OCI-LY1 (cell line): ENCODE data around the gene PRPF39.
A peak's percentile ranks its signal among the peaks of the same experiment; 100 is the strongest.

Source experiments
- H2AFZ ChIP-seq: fragments of 200-600 bp; sonication (generic), shearing (Covaris generic); 2 replicates; pipeline ENCODE4 v1.6.0; 2014; ENCODE audit warnings: antibody characterized with exemption, mild to moderate bottlenecking, low read length
- H3F3A ChIP-seq: fragments of 200-600 bp; sonication (generic), shearing (Covaris generic); 2 replicates; pipeline ENCODE4 v1.6.0; 2014; ENCODE audit warnings: mild to moderate bottlenecking, antibody characterized with exemption, low read length, moderate library complexity; ENCODE audit not compliant: insufficient read depth
- H3K27ac ChIP-seq: fragments of 200-600 bp; sonication (generic); 2 replicates; pipeline ENCODE4 v1.5.1; 2014; ENCODE audit warnings: low read length, mixed run types, mild to moderate bottlenecking, low read depth; ENCODE audit not compliant: poor library complexity, severe bottlenecking
- H3K27me3 ChIP-seq: fragments of 200-600 bp; sonication (generic); 2 replicates; pipeline ENCODE4 v1.6.0; 2014; ENCODE audit warnings: antibody characterized with exemption, mild to moderate bottlenecking, low read length, moderate library complexity; ENCODE audit not compliant: insufficient read depth
- H3K36me3 ChIP-seq: fragments of 200-600 bp; sonication (generic); 2 replicates; pipeline ENCODE4 v1.6.1; 2014; ENCODE audit warnings: mild to moderate bottlenecking, antibody characterized with exemption, low read length, moderate library complexity, mixed read lengths; ENCODE audit not compliant: insufficient read depth
- H3K4me1 ChIP-seq: fragments of 200-600 bp; sonication (generic); 2 replicates; pipeline ENCODE4 v1.5.1; 2014; ENCODE audit warnings: mild to moderate bottlenecking, low read length, moderate library complexity; ENCODE audit not compliant: insufficient read depth, severe bottlenecking
- H3K4me2 ChIP-seq: fragments of 200-600 bp; sonication (generic), shearing (Covaris generic); 2 replicates; pipeline ENCODE4 v1.6.1; 2014; ENCODE audit warnings: low read length
- H3K4me3 ChIP-seq: fragments of 200-600 bp; sonication (generic); 2 replicates; pipeline ENCODE4 v1.5.1; 2014; ENCODE audit warnings: low read length, low read depth, mild to moderate bottlenecking, mixed read lengths; ENCODE audit not compliant: poor library complexity, severe bottlenecking
- H3K79me2 ChIP-seq: fragments of 200-600 bp; shearing (Covaris generic); 2 replicates; pipeline ENCODE4 v1.6.1; 2016; ENCODE audit warnings: mixed run types, low read length, mixed read lengths; ENCODE audit not compliant: insufficient read depth
- H3K9ac ChIP-seq: fragments of 200-600 bp; sonication (generic), shearing (Covaris generic); 2 replicates; pipeline ENCODE4 v1.6.1; 2014; ENCODE audit warnings: mild to moderate bottlenecking, low read length, mixed read lengths
- H3K9me2 ChIP-seq: fragments of 200-600 bp; sonication (generic), shearing (Covaris generic); 2 replicates; pipeline ENCODE4 v1.6.1; 2014; ENCODE audit warnings: low read depth, mild to moderate bottlenecking, low read length, mixed read lengths
- H3K9me3 ChIP-seq: fragments of 200-600 bp; shearing (Covaris generic); 2 replicates; pipeline ENCODE4 v1.6.1; 2014; ENCODE audit warnings: low read length, mixed read lengths
- H4K20me1 ChIP-seq: fragments of 200-600 bp; sonication (generic), shearing (Covaris generic); 2 replicates; pipeline ENCODE4 v1.6.0; 2016; ENCODE audit warnings: mild to moderate bottlenecking, low read length; ENCODE audit not compliant: insufficient read depth
- EZH2 ChIP-seq: fragments of 200-600 bp; sonication (generic), shearing (Covaris generic); IDR thresholded peaks from 2 replicates; pipeline ENCODE4 v1.8.0; 2017; ENCODE audit warnings: borderline replicate concordance, mixed run types, mild to moderate bottlenecking, antibody characterized with exemption, low read length, moderate library complexity, mixed read lengths
- TF ChIP-seq, protein P1 (sequence below): fragments of 200-600 bp; sonication (generic), shearing (Covaris generic); IDR thresholded peaks from 2 replicates; pipeline ENCODE4 v1.5.1; 2017; ENCODE audit warnings: mild to moderate bottlenecking, antibody characterized with exemption, low read length, moderate library complexity, mixed read lengths

PRPF39 gene

DNA sequence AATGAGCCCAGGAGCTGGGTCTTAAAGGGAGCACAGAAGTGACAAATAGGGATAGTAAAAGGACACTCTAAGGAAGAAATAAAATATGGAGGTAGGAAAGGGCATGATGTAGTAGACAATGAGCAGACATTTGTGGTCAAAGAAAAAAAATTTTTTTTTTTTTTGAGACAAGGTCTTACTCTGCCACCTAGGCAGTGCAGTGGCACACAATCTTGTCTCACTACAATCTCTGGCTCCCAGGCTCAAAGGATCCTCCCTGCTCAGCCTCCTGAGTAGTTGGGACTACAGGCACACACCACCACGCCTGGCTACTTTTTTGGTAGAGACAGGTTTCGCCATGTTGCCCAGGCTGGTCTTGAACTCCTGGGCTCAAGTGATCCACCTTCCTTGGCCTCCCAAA lies 41.8 kb downstream of the PRPF39 start:
- no peak overlapping the region for H3K9ac ChIP-seq
- H3K9me2 ChIP-seq: no peaks in the 10 kb centered on the region
- no peak overlapping the region for H2AFZ ChIP-seq
- no peaks in the 10 kb centered on the region for H3F3A ChIP-seq
- no peak overlapping the region for H3K4me2 ChIP-seq
- H3K4me1 ChIP-seq: peaks cover 3% of the 10 kb centered on the region
- no peaks in the 10 kb centered on the region for H3K9me3 ChIP-seq
- H3K36me3 ChIP-seq: peaks cover 65% of the 10 kb centered on the region
- no peak overlapping the region for H3K27ac ChIP-seq
- H3K27me3 ChIP-seq: no peaks in the 10 kb centered on the region
- TF ChIP-seq EZH2: no peak
- TF ChIP-seq, protein P1, sequence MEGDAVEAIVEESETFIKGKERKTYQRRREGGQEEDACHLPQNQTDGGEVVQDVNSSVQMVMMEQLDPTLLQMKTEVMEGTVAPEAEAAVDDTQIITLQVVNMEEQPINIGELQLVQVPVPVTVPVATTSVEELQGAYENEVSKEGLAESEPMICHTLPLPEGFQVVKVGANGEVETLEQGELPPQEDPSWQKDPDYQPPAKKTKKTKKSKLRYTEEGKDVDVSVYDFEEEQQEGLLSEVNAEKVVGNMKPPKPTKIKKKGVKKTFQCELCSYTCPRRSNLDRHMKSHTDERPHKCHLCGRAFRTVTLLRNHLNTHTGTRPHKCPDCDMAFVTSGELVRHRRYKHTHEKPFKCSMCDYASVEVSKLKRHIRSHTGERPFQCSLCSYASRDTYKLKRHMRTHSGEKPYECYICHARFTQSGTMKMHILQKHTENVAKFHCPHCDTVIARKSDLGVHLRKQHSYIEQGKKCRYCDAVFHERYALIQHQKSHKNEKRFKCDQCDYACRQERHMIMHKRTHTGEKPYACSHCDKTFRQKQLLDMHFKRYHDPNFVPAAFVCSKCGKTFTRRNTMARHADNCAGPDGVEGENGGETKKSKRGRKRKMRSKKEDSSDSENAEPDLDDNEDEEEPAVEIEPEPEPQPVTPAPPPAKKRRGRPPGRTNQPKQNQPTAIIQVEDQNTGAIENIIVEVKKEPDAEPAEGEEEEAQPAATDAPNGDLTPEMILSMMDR: no peak
- no peaks in the 10 kb centered on the region for H4K20me1 ChIP-seq
- no peaks in the 10 kb centered on the region for H3K79me2 ChIP-seq
- no peak overlapping the region for H3K4me3 ChIP-seq

DNA sequence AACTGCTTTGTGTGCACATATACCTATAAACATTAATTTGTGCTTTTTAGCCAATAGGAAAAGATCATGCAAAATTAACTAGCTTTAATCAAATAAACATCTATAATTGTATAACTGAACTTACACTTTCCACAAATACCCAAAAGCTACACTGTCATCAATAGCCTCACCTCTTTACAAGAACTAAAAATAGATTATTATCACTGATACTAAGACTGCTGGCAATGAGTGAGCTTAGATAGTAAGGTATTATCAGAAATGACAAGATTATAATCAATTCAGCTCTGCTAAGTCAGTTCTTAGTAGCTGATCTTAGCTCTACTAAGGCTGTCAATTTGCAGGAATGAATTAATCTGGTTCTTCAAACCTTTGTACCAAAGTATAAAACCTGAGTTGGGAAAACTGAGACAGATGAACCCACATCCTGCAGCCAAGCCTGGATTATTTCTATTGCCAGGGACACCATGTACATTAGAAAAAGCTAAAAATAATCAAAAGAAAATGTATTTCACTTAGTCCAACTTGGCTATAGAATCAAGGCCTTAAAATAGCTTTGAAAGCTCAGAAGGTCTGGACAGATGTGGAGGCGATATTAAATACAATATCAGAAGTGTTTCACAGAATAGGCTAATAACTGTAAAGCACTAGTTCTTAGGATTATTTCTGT lies 45.2 kb downstream of the PRPF39 start:
- no peak overlapping the region for H3K27ac ChIP-seq
- no peaks in the 10 kb centered on the region for H3F3A ChIP-seq
- H3K36me3 ChIP-seq: peaks cover 34% of the 10 kb centered on the region
- H3K9me3 ChIP-seq: no peaks in the 10 kb centered on the region
- peaks cover 7% of the 10 kb centered on the region for H3K79me2 ChIP-seq
- no peaks in the 10 kb centered on the region for H3K9me2 ChIP-seq
- peaks cover 14% of the 10 kb centered on the region for H3K4me1 ChIP-seq
- TF ChIP-seq, protein P1: no peak
- H4K20me1 ChIP-seq: no peaks in the 10 kb centered on the region
- H3K4me3 ChIP-seq: no peak overlapping the region
- no peak overlapping the region for H2AFZ ChIP-seq
- H3K27me3 ChIP-seq: no peaks in the 10 kb centered on the region
- no peak overlapping the region for H3K4me2 ChIP-seq
- no peak overlapping the region for H3K9ac ChIP-seq

DNA sequence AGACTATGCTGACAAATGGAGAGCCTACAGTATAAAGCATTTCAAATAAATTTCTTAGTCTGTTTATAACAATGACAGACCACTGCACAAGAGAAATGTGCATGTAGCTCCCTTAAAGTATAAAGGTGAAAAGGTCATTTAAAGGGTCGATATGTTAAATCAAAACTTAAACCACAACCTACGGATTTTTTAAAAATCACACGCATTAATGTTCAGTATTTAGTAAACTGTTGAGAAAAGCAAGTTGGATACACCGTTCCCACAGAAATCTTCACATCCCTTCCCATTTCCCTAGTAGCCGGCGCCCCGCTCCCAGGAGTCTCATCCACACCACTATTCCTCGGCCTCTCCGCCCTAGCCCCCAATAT lies 49.8 kb downstream of the PRPF39 start:
- no peaks in the 10 kb centered on the region for H3K27me3 ChIP-seq
- TF ChIP-seq EZH2: no peak
- TF ChIP-seq, protein P1: no peak
- H3K9me2 ChIP-seq: no peaks in the 10 kb centered on the region
- peaks cover 35% of the 10 kb centered on the region for H3K79me2 ChIP-seq
- H3K27ac ChIP-seq: peak overlapping the region; percentile 62
- peaks cover 6% of the 10 kb centered on the region; the same call in 1 of the 2 replicates for H3K36me3 ChIP-seq
- peak overlapping the region; percentile 92 for H3K4me3 ChIP-seq
- no peaks in the 10 kb centered on the region for H3K9me3 ChIP-seq
- no peaks in the 10 kb centered on the region for H4K20me1 ChIP-seq
- peak overlapping the region; percentile 81 for H3K4me2 ChIP-seq
- peaks cover 44% of the 10 kb centered on the region for H3K4me1 ChIP-seq
- H3K9ac ChIP-seq: peak overlapping the region; percentile 94
- no peak overlapping the region for H2AFZ ChIP-seq
- H3F3A ChIP-seq: no peaks in the 10 kb centered on the region
